IMR-90 (cell line): ENCODE data around the gene ZC3H14. TPM values are rescaled to one million over a fixed set of nuclear protein-coding genes. Genes with fewer than 3 reads are reported as not detected.
"Not testable (repeated sequence)": the region's sequence is repeated elsewhere in the genome, so short reads cannot be mapped to it uniquely, and the experiment has no call there.

ENCODE experiments used
- ATAC-seq: fragments of 200-7000 bp; cut with Tn5 transposase; 2 replicates; pipeline ENCODE4 v1.9.1; 2020; ENCODE audit warnings: low read depth, mild to moderate bottlenecking, moderate library complexity
- BruUV-seq: library from RNA; stranded (reverse); fragments of 400-500 nt; replicated peaks from 2 replicates; lab custom pipeline; 2021; lab: Mats Ljungman, UMichigan
- CTCF ChIA-PET: fragments of 300-600 bp; formaldehyde crosslinking; extraction: SDS; loops from one replicate; lab custom pipeline; 2021; ENCODE audit warnings: antibody characterized with exemption; lab: Yijun Ruan, JAX
- POLR2A ChIA-PET: fragments of 300-600 bp; sonication (Branson Sonifier 250); formaldehyde crosslinking; loops from one replicate; lab custom pipeline; 2022; ENCODE audit warnings: antibody characterized with exemption; ENCODE audit not compliant: unreplicated experiment; lab: Charles Lee
- DNase-seq: peaks from one replicate; pipeline ENCODE4 v3.0.0; 2013
- H2AFZ ChIP-seq: replicated peaks from 2 replicates; pipeline ENCODE3; 2013; ENCODE audit warnings: low read length, mild to moderate bottlenecking; ENCODE audit not compliant: poor library complexity
- H2AK5ac ChIP-seq: 2 replicates; pipeline ENCODE4 v1.6.1; 2013; ENCODE audit warnings: low read depth, low read length, inconsistent platforms
- H2AK9ac ChIP-seq: replicated peaks from 2 replicates; pipeline ENCODE3; 2013; ENCODE audit warnings: mild to moderate bottlenecking, low read depth, low read length, moderate library complexity; ENCODE audit not compliant: poor library complexity
- H2BK120ac ChIP-seq: 2 replicates; pipeline ENCODE4 v1.6.1; 2013; ENCODE audit warnings: low read depth, low read length, inconsistent platforms
- H2BK15ac ChIP-seq: 3 replicates; pipeline ENCODE4 v1.6.1; 2013; ENCODE audit warnings: low read depth, low read length, inconsistent platforms
- H2BK20ac ChIP-seq: 2 replicates; pipeline ENCODE4 v1.6.1; 2013; ENCODE audit warnings: low read depth, mild to moderate bottlenecking, inconsistent platforms, low read length, moderate library complexity
- H2BK5ac ChIP-seq: 2 replicates; pipeline ENCODE4 v1.6.1; 2013; ENCODE audit warnings: mild to moderate bottlenecking, low read depth, low read length, inconsistent platforms; ENCODE audit not compliant: poor library complexity, severe bottlenecking
- H3K14ac ChIP-seq: replicated peaks from 2 replicates; pipeline ENCODE4 v1.6.1; 2013; ENCODE audit warnings: low read depth, low read length, inconsistent platforms
- H3K18ac ChIP-seq: 2 replicates; pipeline ENCODE4 v1.6.1; 2013; ENCODE audit warnings: low read depth, low read length, control low read depth
- H3K23ac ChIP-seq: 2 replicates; pipeline ENCODE4 v1.6.1; 2013; ENCODE audit warnings: low read depth, low read length, inconsistent platforms
- H3K27ac ChIP-seq: 2 replicates; pipeline ENCODE4 v1.5.1; 2013; ENCODE audit warnings: mild to moderate bottlenecking, control low read depth, low read length; ENCODE audit not compliant: insufficient read depth
- H3K27me3 ChIP-seq: 2 replicates; pipeline ENCODE4 v1.6.1; 2013; ENCODE audit warnings: low read length; ENCODE audit not compliant: control insufficient read depth, insufficient read depth
- H3K36me3 ChIP-seq: 2 replicates; pipeline ENCODE4 v1.6.1; 2013; ENCODE audit warnings: low read length, mixed read lengths; ENCODE audit not compliant: control insufficient read depth, insufficient read depth
- H3K4ac ChIP-seq: 2 replicates; pipeline ENCODE4 v1.6.1; 2013; ENCODE audit warnings: low read depth, low read length, inconsistent platforms
- H3K4me1 ChIP-seq: 2 replicates; pipeline ENCODE4 v1.6.1; 2013; ENCODE audit warnings: low read length, mixed read lengths; ENCODE audit not compliant: control insufficient read depth, insufficient read depth
- H3K4me2 ChIP-seq: 2 replicates; pipeline ENCODE4 v1.6.1; 2013; ENCODE audit warnings: low read depth, mild to moderate bottlenecking, control low read depth, low read length, moderate library complexity
- H3K4me3 ChIP-seq: 2 replicates; pipeline ENCODE4 v1.5.1; 2013; ENCODE audit warnings: low read depth, mild to moderate bottlenecking, control low read depth, low read length, moderate library complexity; ENCODE audit not compliant: insufficient read depth
- H3K56ac ChIP-seq: 2 replicates; pipeline ENCODE4 v1.6.1; 2013; ENCODE audit warnings: low read length, inconsistent platforms; ENCODE audit not compliant: insufficient read depth; ENCODE audit errors: extremely low read depth
- H3K79me1 ChIP-seq, 2 experiments: 2 replicates each; pipeline ENCODE4 v1.6.1; 2013; ENCODE audit warnings: low read length in 2 of 2, inconsistent platforms in 1 of 2, low read depth in 1 of 2
- H3K9ac ChIP-seq: 2 replicates; pipeline ENCODE4 v1.6.1; 2013; ENCODE audit warnings: low read depth, low read length, control low read depth
- H3K9me1 ChIP-seq: 2 replicates; pipeline ENCODE4 v1.6.1; 2013; ENCODE audit warnings: low read length, inconsistent platforms; ENCODE audit not compliant: insufficient read depth
- H3K9me3 ChIP-seq: 2 replicates; pipeline ENCODE4 v1.6.1; 2013; ENCODE audit warnings: low read length; ENCODE audit not compliant: control insufficient read depth, insufficient read depth
- H4K20me1 ChIP-seq: 2 replicates; pipeline ENCODE4 v1.6.1; 2013; ENCODE audit warnings: low read length, inconsistent platforms; ENCODE audit not compliant: insufficient read depth
- H4K5ac ChIP-seq: 2 replicates; pipeline ENCODE4 v1.6.1; 2013; ENCODE audit warnings: mild to moderate bottlenecking, low read depth, low read length, control low read depth
- H4K8ac ChIP-seq, 2 experiments: 2 replicates each; pipeline ENCODE4 v1.6.1; 2013; ENCODE audit warnings: low read depth in 2 of 2, low read length in 2 of 2, control low read depth in 1 of 2, inconsistent platforms in 1 of 2
- H4K91ac ChIP-seq: 2 replicates; pipeline ENCODE4 v1.6.1; 2013; ENCODE audit warnings: low read depth, low read length, inconsistent platforms; ENCODE audit not compliant: insufficient read depth
- CHD1 ChIP-seq: IDR thresholded peaks from 2 replicates; pipeline ENCODE4 v1.6.1; 2012; ENCODE audit warnings: low read depth, low read length, improper control_type of control experiment
- MAFK ChIP-seq: IDR thresholded peaks from 2 replicates; pipeline ENCODE4 v1.6.1; 2012; ENCODE audit warnings: low read depth, low read length, improper control_type of control experiment
- MAZ ChIP-seq: IDR thresholded peaks from 2 replicates; pipeline ENCODE4 v1.6.1; 2012; ENCODE audit warnings: low read depth, mild to moderate bottlenecking, low read length, improper control_type of control experiment, moderate library complexity, borderline replicate concordance
- NFE2L2 ChIP-seq: fragments of 150-350 bp; IDR thresholded peaks from 2 replicates; pipeline ENCODE4 v1.6.1; 2016; ENCODE audit warnings: low read depth, mild to moderate bottlenecking, low read length
- RAD21 ChIP-seq: IDR thresholded peaks from 2 replicates; pipeline ENCODE4 v1.6.1; 2012; ENCODE audit warnings: low read length, improper control_type of control experiment
- RCOR1 ChIP-seq: IDR thresholded peaks from 2 replicates; pipeline ENCODE4 v1.6.1; 2012; ENCODE audit warnings: mild to moderate bottlenecking, low read length, improper control_type of control experiment; ENCODE audit not compliant: insufficient replicate concordance
- SMC3 ChIP-seq: fragments of 150-350 bp; IDR thresholded peaks from 2 replicates; pipeline ENCODE4 v1.6.1; 2016; ENCODE audit warnings: low read depth, mild to moderate bottlenecking, antibody characterized with exemption, low read length, moderate library complexity
- WGBS, 2 experiments: methylation state at CpG; one replicate each; pipeline versions ENCODE4 v1.1.5 to v1.1.7; 2013; ENCODE audit warnings: missing lambda C conversion rate in 2 of 2; ENCODE audit not compliant: insufficient read length in 1 of 2; ENCODE audit errors: extremely low coverage in 2 of 2; 5-methylcytosine and 5-hydroxymethylcytosine counted together
- dilution Hi-C: fragments of 300-500 bp; cut with HindIII; formaldehyde crosslinking; loops from one replicate; pipeline ENCODE4 v1.14.3; 2018; ENCODE audit warnings: low sequenced_read_pairs; ENCODE audit not compliant: unreplicated experiment
- in situ Hi-C: fragments of 300-500 bp; cut with MboI; formaldehyde crosslinking; loops from 3 replicates; pipeline ENCODE4 v1.14.3; 2019; ENCODE audit warnings: low sequenced_read_pairs, inconsistent platforms, mixed read lengths
- intact Hi-C: fragments of 100-400 bp; cut with micrococcal nuclease; formaldehyde crosslinking; loops from 2 replicates; pipeline ENCODE4 v1.10.0; 2022
- polyA plus RNA-seq, 3 experiments: library from polyadenylated mRNA; depleted of rRNA; stranded (reverse); fragments of >200 nt; gene quantifications; 2 replicates each; pipeline ENCODE4 v1.2.3, GENCODE V29; 2012; ENCODE audit warnings: low replicate concordance in 1 of 3
- total RNA-seq: library from RNA; depleted of rRNA; stranded (reverse); fragments of >200 nt; gene quantifications from 2 replicates; pipeline ENCODE4 v1.2.3, GENCODE V29; 2012

Gene ZC3H14
- total and polyA plus RNA-seq, 2 of the 4 experiments (the other 2 are of a cell fraction) = 72.5 to 111 TPM

GRCh38 chr14:88522393-88522792, 40.4 kb upstream of the ZC3H14 start:
- Histone ChIP-seq H2BK15ac (no peak overlapping the region), H3K18ac (no peak overlapping the region), H3K79me1 (peaks cover 24 to 53% of the 10 kb centered on the region in 2 experiments), H2AK9ac (no peak overlapping the region), H2BK5ac (no peak overlapping the region), H3K27me3 (no peaks in the 10 kb centered on the region), H3K4me1 (peaks cover 2% of the 10 kb centered on the region; the same call in 1 of the 2 replicates), H2AK5ac (no peak overlapping the region), H3K36me3 (no peaks in the 10 kb centered on the region), H3K56ac (no peak overlapping the region), H3K4me2 (no peak overlapping the region), H2BK120ac (no peak overlapping the region), H4K91ac (no peak overlapping the region), H3K27ac (no peak overlapping the region), H3K23ac (no peak overlapping the region), H3K4me3 (no peak overlapping the region), H3K9me3 (no peaks in the 10 kb centered on the region), H4K5ac (no peak overlapping the region), H3K14ac (no peak overlapping the region), H2AFZ (no peak overlapping the region), H3K4ac (no peak overlapping the region), H4K20me1 (peaks cover 8% of the 10 kb centered on the region; the same call in 1 of the 2 replicates), H2BK20ac (no peak overlapping the region), H3K9ac (no peak overlapping the region), H3K9me1 (no peaks in the 10 kb centered on the region), H4K8ac (no peak overlapping the region)
- TF ChIP-seq CHD1 (no peak), NFE2L2 (no peak), SMC3 (no peak), MAZ (no peak), RAD21 (no peak), MAFK (no peak), RCOR1 (no peak)
- in situ Hi-C loops (no loop called here), dilution Hi-C loops (no loop called here), intact Hi-C loops (no loop called here)
- WGBS, 2 experiments = no CpG with 5 or more reads among the region's 3 CpGs
- ChIA-PET POLR2A (no interaction called here), CTCF (no interaction called here)
- ATAC-seq (no peak), DNase-seq (no peak)
- BruUV-seq = no TSS peak

DNA sequence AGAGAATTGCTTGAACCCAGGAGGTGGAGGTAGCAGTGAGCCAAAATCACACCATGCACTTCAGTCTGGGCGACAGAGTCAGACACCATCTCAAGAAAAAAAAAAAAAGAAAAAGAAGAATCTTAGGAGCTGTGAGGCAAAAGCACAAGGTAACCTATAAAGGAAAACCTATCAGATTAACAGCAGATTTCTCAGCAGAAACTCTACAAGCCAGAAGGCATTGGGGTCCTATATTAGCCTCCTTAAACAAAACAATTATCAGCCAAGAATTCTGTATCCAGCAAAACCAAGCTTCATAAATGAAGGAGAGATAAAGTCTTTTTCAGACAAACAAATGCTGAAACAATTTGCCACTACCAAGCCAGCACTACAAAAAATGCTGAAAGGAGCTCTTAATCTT, 32.9 kb upstream of the ZC3H14 start:
- ATAC-seq, H4K91ac ChIP-seq, H2AK9ac ChIP-seq, in situ Hi-C loops, H3K4me3 ChIP-seq, H2BK15ac ChIP-seq, H4K20me1 ChIP-seq, H4K5ac ChIP-seq, dilution Hi-C loops, H3K36me3 ChIP-seq, CTCF ChIA-PET, H3K56ac ChIP-seq, H2BK120ac ChIP-seq, H4K8ac ChIP-seq, H3K4me2 ChIP-seq, H3K4me1 ChIP-seq, BruUV-seq, H3K23ac ChIP-seq, H3K9me1 ChIP-seq, H2AFZ ChIP-seq, H3K27ac ChIP-seq, H3K14ac ChIP-seq, H3K9ac ChIP-seq, H2BK20ac ChIP-seq, intact Hi-C loops, DNase-seq, H2AK5ac ChIP-seq, POLR2A ChIA-PET, H3K4ac ChIP-seq, H2BK5ac ChIP-seq, H3K27me3 ChIP-seq, H3K18ac ChIP-seq, H3K9me3 ChIP-seq: not testable (repeated sequence)
- WGBS, 2 experiments = no CpG with 5 or more reads among the region's 1 CpG
- H3K79me1 ChIP-seq = peaks cover 25 to 55% of the 10 kb centered on the region in 2 experiments
